Cardiac fibroblast (primary cell): ENCODE data around the gene LSP1.

Experiments
- DNase-seq, 2 donors: peaks; one replicate each; pipeline versions ENCODE4 v3.0.0 to v3.0.0-alpha.2; 2010; ENCODE audit warnings: low read depth in 2 of 2
- H3K4me3 ChIP-seq, 2 donors: replicated peaks in 1 of 2; 1 replicate in 1 of 2; 2 replicates in 1 of 2; pipeline ENCODE4 v1.5.1; 2011; ENCODE audit warnings: low read depth in 2 of 2, low read length in 2 of 2, mild to moderate bottlenecking in 2 of 2, moderate library complexity in 1 of 2
- TF ChIP-seq, protein P1 (sequence below): IDR thresholded peaks from one replicate; pipeline ENCODE4 v1.5.1; 2011; ENCODE audit warnings: low read depth, mild to moderate bottlenecking, low read length, inconsistent platforms

LSP1 gene

DNA sequence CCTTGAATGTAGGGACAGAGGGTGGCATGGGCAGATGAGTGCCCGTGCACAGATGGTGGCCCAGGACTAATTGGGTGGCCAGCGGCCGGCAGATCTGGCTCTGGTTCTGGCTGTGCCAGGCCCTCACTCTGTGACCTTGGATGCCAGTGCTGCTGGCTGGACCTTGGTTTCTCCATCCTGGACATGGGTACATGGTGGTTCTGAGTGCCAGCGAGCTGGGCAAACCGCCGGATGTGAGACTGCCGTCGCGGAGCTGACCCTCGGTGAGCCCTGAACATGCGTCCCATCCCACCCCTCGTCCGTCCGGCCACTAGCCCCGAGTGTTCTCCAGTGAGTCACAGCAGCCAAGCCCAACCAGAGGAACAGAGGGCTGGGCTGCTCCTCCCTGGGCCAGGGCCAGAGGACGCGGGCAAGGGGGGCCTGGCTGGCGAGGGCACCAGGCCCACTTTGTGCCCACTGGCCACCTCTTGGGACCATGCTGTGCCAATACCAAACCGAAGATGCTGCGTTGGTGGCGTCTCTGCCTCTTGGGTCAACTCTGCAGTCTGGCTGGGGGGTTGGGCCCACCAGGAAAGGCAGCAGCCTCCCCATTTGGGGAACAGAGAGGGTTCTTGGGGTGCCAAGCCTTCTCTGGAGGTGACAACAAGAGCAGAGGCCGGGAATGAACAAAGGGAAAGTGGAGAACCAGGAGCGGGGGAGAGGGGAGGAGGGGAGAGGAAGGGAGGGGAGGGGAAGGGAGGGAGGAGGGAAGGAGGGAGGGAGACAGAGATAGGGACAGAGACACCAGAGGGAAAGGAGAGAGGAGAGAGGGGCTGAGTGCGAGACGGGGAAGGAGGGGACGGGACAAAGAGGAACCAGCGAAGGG lies 10.7 kb downstream of the LSP1 start:
- TF ChIP-seq, protein P1, sequence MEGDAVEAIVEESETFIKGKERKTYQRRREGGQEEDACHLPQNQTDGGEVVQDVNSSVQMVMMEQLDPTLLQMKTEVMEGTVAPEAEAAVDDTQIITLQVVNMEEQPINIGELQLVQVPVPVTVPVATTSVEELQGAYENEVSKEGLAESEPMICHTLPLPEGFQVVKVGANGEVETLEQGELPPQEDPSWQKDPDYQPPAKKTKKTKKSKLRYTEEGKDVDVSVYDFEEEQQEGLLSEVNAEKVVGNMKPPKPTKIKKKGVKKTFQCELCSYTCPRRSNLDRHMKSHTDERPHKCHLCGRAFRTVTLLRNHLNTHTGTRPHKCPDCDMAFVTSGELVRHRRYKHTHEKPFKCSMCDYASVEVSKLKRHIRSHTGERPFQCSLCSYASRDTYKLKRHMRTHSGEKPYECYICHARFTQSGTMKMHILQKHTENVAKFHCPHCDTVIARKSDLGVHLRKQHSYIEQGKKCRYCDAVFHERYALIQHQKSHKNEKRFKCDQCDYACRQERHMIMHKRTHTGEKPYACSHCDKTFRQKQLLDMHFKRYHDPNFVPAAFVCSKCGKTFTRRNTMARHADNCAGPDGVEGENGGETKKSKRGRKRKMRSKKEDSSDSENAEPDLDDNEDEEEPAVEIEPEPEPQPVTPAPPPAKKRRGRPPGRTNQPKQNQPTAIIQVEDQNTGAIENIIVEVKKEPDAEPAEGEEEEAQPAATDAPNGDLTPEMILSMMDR: no peak
- peak; percentile 89 to 91 for DNase-seq
- peak overlapping the region in 1 of 2 donors; percentile 23 for H3K4me3 ChIP-seq

DNA sequence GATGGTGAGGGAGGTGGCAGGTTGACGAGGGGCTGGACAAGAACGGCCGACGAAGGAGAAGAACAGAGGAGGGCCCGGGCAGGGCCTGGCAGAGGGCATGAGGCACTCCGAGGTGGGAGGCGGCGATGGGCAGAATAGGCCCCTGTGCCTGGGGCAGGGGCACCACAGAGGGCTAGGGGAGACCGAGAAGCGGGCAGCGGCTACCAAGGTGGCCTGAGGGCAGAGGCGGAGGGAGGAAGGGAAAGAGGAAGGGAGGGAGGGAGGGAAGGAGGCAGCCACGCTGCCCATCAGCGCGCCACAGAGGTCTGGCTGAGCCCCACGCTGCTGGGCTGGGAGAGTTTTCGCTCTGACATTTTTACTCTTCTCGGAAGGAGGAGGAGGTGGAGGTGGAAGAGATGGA lies 11.3 kb downstream of the LSP1 start:
- TF ChIP-seq, protein P1: no peak
- H3K4me3 ChIP-seq: peak overlapping the region in 1 of 2 donors; percentile 23
- DNase-seq: peak in 1 of 2 donors; percentile 34

DNA sequence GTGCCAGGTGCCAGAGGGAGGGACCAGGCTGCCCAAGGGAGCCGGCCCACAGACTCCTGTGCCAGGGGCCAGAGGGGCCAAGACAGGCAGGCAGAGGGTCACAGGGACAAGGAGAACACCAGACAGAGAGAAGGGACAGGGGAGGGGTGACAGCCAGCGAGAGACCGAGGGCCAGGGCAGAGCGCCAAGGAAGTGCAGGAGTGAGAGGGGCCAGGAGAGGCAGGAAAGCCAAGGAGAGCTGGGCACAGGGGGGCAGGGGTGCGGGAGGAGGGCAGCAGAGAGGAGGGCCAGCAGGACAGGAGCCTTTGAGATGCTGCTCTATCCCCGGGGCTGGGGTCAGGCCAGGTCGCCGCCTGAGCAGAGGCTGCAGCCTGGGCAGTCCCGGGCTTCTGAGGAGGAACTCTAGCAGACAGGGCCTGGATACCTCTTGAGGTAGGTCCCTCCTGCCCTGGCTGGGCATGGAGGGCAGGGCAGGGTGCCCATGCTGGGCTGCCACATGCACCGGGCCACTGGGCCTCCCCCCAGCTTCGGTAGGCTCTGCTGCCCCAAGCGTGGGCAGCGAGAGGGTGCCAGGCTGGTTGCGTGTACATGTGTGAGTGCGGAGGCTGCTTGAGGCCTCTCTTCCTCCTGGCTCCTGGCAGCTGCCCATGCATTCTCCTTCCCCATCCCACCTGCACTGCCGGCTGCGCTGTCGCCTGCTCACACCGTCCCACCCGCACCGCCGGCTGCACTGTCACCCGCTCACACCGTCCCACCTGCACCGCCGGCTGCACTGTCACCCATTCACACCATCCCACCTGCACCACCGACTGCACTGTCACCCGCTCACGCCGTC lies 12.2 kb downstream of the LSP1 start:
- TF ChIP-seq, protein P1: no peak
- peak overlapping the region in 1 of 2 donors; percentile 23 for H3K4me3 ChIP-seq

DNA sequence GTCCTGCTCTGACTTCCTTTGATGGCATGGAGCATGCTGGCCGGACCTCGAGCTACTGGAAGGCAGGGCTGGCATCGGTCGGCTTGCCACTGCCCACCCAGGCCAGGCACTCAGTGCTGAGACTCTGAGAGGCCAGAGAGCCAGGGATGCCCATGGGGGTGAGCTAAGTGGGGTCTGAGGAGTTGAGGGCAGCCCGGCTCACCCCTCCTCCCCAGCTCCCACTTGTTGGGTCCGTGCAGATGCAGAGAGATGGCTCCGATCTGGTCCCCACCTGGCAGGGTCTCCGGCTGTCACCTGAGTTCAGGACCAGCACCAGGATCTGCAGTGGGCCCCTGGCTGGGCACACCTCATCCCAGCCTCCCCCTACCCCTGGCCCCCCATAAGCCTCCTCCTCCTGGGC lies 13.3 kb downstream of the LSP1 start:
- TF ChIP-seq, protein P1: no peak
- no peak overlapping the region for H3K4me3 ChIP-seq
- no peak for DNase-seq

More for the DNA sequence above, 12.2 kb downstream of the LSP1 start:
- DNase-seq: no peak

DNA sequence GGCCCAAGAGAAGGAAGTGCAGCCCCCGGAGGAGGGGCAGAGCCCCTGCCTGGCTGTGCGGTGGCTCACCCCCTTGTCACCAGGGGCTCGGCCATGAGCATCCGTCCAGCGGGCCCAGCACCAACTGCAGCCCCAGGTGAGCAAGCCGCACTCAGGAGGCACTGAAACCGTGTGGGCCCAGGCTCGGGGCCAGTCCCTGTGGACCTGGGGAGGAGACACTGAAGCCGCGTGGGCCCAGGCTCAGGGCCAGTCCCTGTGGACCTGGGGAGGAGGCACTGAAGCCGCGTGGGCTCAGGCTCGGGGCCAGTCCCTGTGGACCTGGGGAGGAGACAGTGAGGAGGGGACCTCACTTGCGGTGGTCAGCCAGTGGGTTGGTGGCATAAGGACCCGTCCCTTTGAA lies 13.9 kb downstream of the LSP1 start:
- TF ChIP-seq, protein P1: no peak
- DNase-seq: no peak
- H3K4me3 ChIP-seq: no peak overlapping the region

DNA sequence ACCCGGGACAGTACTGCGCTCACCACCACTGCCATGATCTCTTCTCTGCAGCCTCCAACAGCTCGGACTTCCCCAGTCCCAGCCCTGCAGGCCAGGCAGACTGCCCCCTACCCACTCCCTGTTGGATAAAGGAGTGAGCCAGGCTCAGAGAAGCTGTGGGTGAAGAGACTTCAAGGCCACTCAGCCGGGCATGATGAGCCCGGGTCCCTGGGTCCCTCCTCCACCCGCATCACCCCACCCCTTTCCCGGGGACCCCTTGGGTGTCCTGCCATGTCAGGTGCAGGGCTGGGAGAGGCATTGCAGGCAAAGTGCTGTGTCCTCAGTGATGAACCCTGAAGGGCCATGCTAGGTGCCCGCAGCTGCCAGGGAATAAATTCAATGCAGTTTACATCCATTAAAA lies 14.5 kb downstream of the LSP1 start:
- TF ChIP-seq, protein P1: no peak
- no peak overlapping the region for H3K4me3 ChIP-seq
- DNase-seq: no peak
